ENCODE measurements around the gene SLC44A2.

DNA sequence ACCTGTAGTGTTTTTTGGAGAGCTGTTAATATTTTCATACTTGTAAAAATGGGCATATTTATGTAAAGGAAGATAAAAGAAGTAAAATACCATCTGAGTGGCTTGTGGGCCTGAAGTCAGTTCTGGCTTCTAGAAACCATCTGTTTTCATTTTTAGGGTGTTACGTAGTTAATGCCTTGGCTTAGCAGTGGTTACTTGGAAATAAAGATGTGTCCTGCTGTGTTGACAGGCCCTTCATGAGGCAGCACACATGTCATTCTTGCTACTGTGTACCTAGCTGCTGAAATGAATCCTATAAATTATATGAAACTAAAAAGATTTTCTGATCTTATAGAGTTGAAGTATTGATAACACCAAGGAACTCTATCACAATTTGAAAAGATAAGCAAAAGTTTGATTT, 44.8 kb downstream of the SLC44A2 start:
- TF ChIP-seq ZBTB17 (tag by site-specific recombination; IDR thresholded peaks at IDR 0.05): no peak
- TF ChIP-seq, protein P1, sequence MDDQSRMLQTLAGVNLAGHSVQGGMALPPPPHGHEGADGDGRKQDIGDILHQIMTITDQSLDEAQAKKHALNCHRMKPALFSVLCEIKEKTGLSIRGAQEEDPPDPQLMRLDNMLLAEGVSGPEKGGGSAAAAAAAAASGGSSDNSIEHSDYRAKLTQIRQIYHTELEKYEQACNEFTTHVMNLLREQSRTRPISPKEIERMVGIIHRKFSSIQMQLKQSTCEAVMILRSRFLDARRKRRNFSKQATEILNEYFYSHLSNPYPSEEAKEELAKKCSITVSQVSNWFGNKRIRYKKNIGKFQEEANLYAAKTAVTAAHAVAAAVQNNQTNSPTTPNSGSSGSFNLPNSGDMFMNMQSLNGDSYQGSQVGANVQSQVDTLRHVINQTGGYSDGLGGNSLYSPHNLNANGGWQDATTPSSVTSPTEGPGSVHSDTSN (CRISPR knock-in tag; IDR thresholded peaks at IDR 0.05): no peak
- TF ChIP-seq, protein P2, sequence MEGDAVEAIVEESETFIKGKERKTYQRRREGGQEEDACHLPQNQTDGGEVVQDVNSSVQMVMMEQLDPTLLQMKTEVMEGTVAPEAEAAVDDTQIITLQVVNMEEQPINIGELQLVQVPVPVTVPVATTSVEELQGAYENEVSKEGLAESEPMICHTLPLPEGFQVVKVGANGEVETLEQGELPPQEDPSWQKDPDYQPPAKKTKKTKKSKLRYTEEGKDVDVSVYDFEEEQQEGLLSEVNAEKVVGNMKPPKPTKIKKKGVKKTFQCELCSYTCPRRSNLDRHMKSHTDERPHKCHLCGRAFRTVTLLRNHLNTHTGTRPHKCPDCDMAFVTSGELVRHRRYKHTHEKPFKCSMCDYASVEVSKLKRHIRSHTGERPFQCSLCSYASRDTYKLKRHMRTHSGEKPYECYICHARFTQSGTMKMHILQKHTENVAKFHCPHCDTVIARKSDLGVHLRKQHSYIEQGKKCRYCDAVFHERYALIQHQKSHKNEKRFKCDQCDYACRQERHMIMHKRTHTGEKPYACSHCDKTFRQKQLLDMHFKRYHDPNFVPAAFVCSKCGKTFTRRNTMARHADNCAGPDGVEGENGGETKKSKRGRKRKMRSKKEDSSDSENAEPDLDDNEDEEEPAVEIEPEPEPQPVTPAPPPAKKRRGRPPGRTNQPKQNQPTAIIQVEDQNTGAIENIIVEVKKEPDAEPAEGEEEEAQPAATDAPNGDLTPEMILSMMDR (tag by site-specific recombination; IDR thresholded peaks at IDR 0.05): no peak
- TF ChIP-seq ZNF664 (tag by site-specific recombination; IDR thresholded peaks at IDR 0.05): no peak
- no peak for TF ChIP-seq ZNF350 (tag by site-specific recombination; IDR thresholded peaks at IDR 0.05)
- no peak for TF ChIP-seq ZNF274 (IDR thresholded peaks at IDR 0.05; ENCODE audit: low read length)
- no peak for TF ChIP-seq ZNF274 (tag by site-specific recombination; IDR thresholded peaks at IDR 0.05; ENCODE audit: borderline replicate concordance)
- TF ChIP-seq, protein P3, sequence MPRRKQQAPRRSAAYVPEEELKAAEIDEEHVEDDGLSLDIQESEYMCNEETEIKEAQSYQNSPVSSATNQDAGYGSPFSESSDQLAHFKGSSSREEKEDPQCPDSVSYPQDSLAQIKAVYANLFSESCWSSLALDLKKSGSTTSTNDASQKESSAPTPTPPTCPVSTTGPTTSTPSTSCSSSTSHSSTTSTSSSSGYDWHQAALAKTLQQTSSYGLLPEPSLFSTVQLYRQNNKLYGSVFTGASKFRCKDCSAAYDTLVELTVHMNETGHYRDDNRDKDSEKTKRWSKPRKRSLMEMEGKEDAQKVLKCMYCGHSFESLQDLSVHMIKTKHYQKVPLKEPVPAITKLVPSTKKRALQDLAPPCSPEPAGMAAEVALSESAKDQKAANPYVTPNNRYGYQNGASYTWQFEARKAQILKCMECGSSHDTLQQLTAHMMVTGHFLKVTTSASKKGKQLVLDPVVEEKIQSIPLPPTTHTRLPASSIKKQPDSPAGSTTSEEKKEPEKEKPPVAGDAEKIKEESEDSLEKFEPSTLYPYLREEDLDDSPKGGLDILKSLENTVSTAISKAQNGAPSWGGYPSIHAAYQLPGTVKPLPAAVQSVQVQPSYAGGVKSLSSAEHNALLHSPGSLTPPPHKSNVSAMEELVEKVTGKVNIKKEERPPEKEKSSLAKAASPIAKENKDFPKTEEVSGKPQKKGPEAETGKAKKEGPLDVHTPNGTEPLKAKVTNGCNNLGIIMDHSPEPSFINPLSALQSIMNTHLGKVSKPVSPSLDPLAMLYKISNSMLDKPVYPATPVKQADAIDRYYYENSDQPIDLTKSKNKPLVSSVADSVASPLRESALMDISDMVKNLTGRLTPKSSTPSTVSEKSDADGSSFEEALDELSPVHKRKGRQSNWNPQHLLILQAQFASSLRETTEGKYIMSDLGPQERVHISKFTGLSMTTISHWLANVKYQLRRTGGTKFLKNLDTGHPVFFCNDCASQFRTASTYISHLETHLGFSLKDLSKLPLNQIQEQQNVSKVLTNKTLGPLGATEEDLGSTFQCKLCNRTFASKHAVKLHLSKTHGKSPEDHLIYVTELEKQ (tag by site-specific recombination; IDR thresholded peaks at IDR 0.05; ENCODE audit: borderline replicate concordance): no peak
- no peak for TF ChIP-seq TCF7L2 (IDR thresholded peaks at IDR 0.05; ENCODE audit: borderline replicate concordance, low read depth, low read length)
- TF ChIP-seq, protein P4, sequence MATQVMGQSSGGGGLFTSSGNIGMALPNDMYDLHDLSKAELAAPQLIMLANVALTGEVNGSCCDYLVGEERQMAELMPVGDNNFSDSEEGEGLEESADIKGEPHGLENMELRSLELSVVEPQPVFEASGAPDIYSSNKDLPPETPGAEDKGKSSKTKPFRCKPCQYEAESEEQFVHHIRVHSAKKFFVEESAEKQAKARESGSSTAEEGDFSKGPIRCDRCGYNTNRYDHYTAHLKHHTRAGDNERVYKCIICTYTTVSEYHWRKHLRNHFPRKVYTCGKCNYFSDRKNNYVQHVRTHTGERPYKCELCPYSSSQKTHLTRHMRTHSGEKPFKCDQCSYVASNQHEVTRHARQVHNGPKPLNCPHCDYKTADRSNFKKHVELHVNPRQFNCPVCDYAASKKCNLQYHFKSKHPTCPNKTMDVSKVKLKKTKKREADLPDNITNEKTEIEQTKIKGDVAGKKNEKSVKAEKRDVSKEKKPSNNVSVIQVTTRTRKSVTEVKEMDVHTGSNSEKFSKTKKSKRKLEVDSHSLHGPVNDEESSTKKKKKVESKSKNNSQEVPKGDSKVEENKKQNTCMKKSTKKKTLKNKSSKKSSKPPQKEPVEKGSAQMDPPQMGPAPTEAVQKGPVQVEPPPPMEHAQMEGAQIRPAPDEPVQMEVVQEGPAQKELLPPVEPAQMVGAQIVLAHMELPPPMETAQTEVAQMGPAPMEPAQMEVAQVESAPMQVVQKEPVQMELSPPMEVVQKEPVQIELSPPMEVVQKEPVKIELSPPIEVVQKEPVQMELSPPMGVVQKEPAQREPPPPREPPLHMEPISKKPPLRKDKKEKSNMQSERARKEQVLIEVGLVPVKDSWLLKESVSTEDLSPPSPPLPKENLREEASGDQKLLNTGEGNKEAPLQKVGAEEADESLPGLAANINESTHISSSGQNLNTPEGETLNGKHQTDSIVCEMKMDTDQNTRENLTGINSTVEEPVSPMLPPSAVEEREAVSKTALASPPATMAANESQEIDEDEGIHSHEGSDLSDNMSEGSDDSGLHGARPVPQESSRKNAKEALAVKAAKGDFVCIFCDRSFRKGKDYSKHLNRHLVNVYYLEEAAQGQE (tag by site-specific recombination; IDR thresholded peaks at IDR 0.05): no peak
- no peak for TF ChIP-seq ZNF221 (tag by site-specific recombination; IDR thresholded peaks at IDR 0.05; ENCODE audit: borderline replicate concordance)
- no peak for TF ChIP-seq ZBTB20 (tag by site-specific recombination; IDR thresholded peaks at IDR 0.05)
